H1 (cell line): ENCODE data around the gene ABL1. TPM values are rescaled to one million over a fixed set of nuclear protein-coding genes. Genes with fewer than 3 reads are reported as not detected.

ENCODE experiments used
- CTCF ChIA-PET: fragments of 300-600 bp; sonication (Branson Sonifier 250); formaldehyde crosslinking; loops from one replicate; lab custom pipeline; 2021; ENCODE audit not compliant: partially characterized antibody; lab: Charles Lee
- POLR2A ChIA-PET: fragments of 300-600 bp; sonication (Branson Sonifier 250); formaldehyde crosslinking; loops from one replicate; lab custom pipeline; 2021; ENCODE audit warnings: inconsistent platforms; ENCODE audit not compliant: partially characterized antibody; lab: Charles Lee
- DNase-seq, 2 experiments: peaks; one replicate each; pipeline versions ENCODE4 v3.0.0 to v3.0.0-alpha.2; 2010 to 2022; ENCODE audit warnings: low spot score in 2 of 2, low read depth in 1 of 2, mixed read lengths in 1 of 2
- FAIRE-seq: peaks from 2 replicates; lab custom pipeline; 2011; peaks lifted over from hg19 to GRCh38; lab: Jason Lieb, UNC
- H2AFZ ChIP-seq: 2 replicates; pipeline ENCODE4 v1.8.1; 2012; ENCODE audit warnings: low read length, inconsistent platforms
- H2AK5ac ChIP-seq: 2 replicates; pipeline ENCODE4 v1.6.1; 2013; ENCODE audit warnings: low read depth, low read length
- H2BK120ac ChIP-seq: replicated peaks from 2 replicates; pipeline ENCODE3; 2013; ENCODE audit warnings: low read depth, low read length, inconsistent platforms
- H2BK12ac ChIP-seq: 2 replicates; pipeline ENCODE4 v1.6.1; 2013; ENCODE audit warnings: low read depth, low read length
- H2BK15ac ChIP-seq: 2 replicates; pipeline ENCODE4 v1.6.1; 2013; ENCODE audit warnings: low read length
- H2BK20ac ChIP-seq: 2 replicates; pipeline ENCODE4 v1.6.1; 2013; ENCODE audit warnings: low read length
- H2BK5ac ChIP-seq: 2 replicates; pipeline ENCODE4 v1.6.1; 2013; ENCODE audit warnings: low read depth, low read length
- H3K14ac ChIP-seq: 2 replicates; pipeline ENCODE4 v1.6.1; 2013; ENCODE audit warnings: inconsistent platforms; ENCODE audit not compliant: insufficient read length
- H3K18ac ChIP-seq: 2 replicates; pipeline ENCODE4 v1.6.1; 2013; ENCODE audit warnings: low read length; ENCODE audit errors: extremely low read depth
- H3K23ac ChIP-seq: 2 replicates; pipeline ENCODE4 v1.6.1; 2013; ENCODE audit warnings: inconsistent platforms; ENCODE audit not compliant: insufficient read length
- H3K23me2 ChIP-seq: 2 replicates; pipeline ENCODE4 v1.6.1; 2013; ENCODE audit warnings: low read depth, low read length
- H3K27ac ChIP-seq: 2 replicates; pipeline ENCODE4 v1.6.1; 2011; ENCODE audit warnings: low read depth, low read length, inconsistent platforms
- H3K27me3 ChIP-seq, 4 experiments: replicated peaks in 1 of 4; 1 replicate in 1 of 4; 2 replicates in 3 of 4; pipeline versions ENCODE4 v1.6.1 to v1.8.1; 2011 to 2013; ENCODE audit warnings: low read length in 3 of 4, mild to moderate bottlenecking in 3 of 4, inconsistent platforms in 2 of 4, mixed read lengths in 2 of 4, moderate library complexity in 1 of 4; ENCODE audit not compliant: control insufficient read depth in 3 of 4, insufficient read depth in 3 of 4; ENCODE audit errors: extremely low read depth in 1 of 4
- H3K36me3 ChIP-seq, 4 experiments: 2 replicates each; pipeline versions ENCODE4 v1.6.1 to v1.8.1; 2011 to 2013; ENCODE audit warnings: mild to moderate bottlenecking in 4 of 4, low read length in 3 of 4, moderate library complexity in 2 of 4, control low read depth in 1 of 4, inconsistent platforms in 1 of 4; ENCODE audit not compliant: insufficient read depth in 4 of 4, control insufficient read depth in 2 of 4
- H3K4ac ChIP-seq: replicated peaks from 2 replicates; pipeline ENCODE3; 2013; ENCODE audit warnings: low read length, low read depth, mixed read lengths, inconsistent platforms; ENCODE audit not compliant: insufficient read length
- H3K4me1 ChIP-seq, 4 experiments: replicated peaks in 1 of 4; 1 replicate in 1 of 4; 2 replicates in 3 of 4; pipeline versions ENCODE4 v1.6.1 to v1.8.1; 2011 to 2013; ENCODE audit warnings: low read length in 3 of 4, inconsistent platforms in 2 of 4, mixed read lengths in 1 of 4; ENCODE audit not compliant: insufficient read depth in 4 of 4, control insufficient read depth in 3 of 4
- H3K4me2 ChIP-seq, 2 experiments: 2 replicates each; pipeline versions ENCODE4 v1.6.1 to v1.8.1; 2011 to 2013; ENCODE audit warnings: low read depth in 2 of 2, low read length in 2 of 2, control low read depth in 1 of 2, inconsistent platforms in 1 of 2, mild to moderate bottlenecking in 1 of 2; ENCODE audit not compliant: insufficient read depth in 1 of 2
- H3K4me3 ChIP-seq, 4 experiments: fragments of 200-600, 300-600 bp in 1 of 4; sonication (generic), shearing (Covaris generic), sonication (Bioruptor Twin) in 1 of 4; 2 replicates each; pipeline versions ENCODE4 v1.5.1 to v1.8.1; 2011 to 2016; ENCODE audit warnings: low read length in 4 of 4, low read depth in 3 of 4, control low read depth in 2 of 4, inconsistent platforms in 2 of 4, mild to moderate bottlenecking in 2 of 4, mixed read lengths in 1 of 4, moderate library complexity in 1 of 4; ENCODE audit not compliant: insufficient read depth in 2 of 4; ENCODE audit errors: extremely low read depth in 1 of 4
- H3K56ac ChIP-seq: replicated peaks from 2 replicates; pipeline ENCODE3; 2013; ENCODE audit warnings: low read depth, mild to moderate bottlenecking, mixed read lengths, low read length, inconsistent platforms; ENCODE audit not compliant: insufficient read length
- H3K79me1 ChIP-seq: 2 replicates; pipeline ENCODE4 v1.6.1; 2013; ENCODE audit warnings: low read depth, low read length, control low read depth
- H3K79me2 ChIP-seq, 2 experiments: 2 replicates each; pipeline versions ENCODE4 v1.6.1 to v1.8.1; 2012 to 2013; ENCODE audit warnings: low read length in 2 of 2, mild to moderate bottlenecking in 2 of 2, inconsistent platforms in 1 of 2; ENCODE audit not compliant: insufficient read depth in 2 of 2, control insufficient read depth in 1 of 2
- H3K9ac ChIP-seq, 4 experiments: replicated peaks in 1 of 4; 1 replicate in 1 of 4; 2 replicates in 3 of 4; pipeline versions ENCODE4 v1.6.1 to v1.8.1; 2011 to 2013; ENCODE audit warnings: low read depth in 3 of 4, low read length in 3 of 4, control low read depth in 2 of 4, mild to moderate bottlenecking in 2 of 4, moderate library complexity in 2 of 4, inconsistent platforms in 1 of 4; ENCODE audit errors: extremely low read depth in 1 of 4
- H3K9me3 ChIP-seq, 2 experiments: 2 replicates each; pipeline versions ENCODE4 v1.6.1 to v1.8.1; 2012 to 2013; ENCODE audit warnings: mild to moderate bottlenecking in 2 of 2, moderate library complexity in 2 of 2, control low read depth in 1 of 2, inconsistent platforms in 1 of 2, low read depth in 1 of 2, low read length in 1 of 2, mixed read lengths in 1 of 2; ENCODE audit not compliant: insufficient read depth in 2 of 2
- H4K20me1 ChIP-seq, 2 experiments: replicated peaks in 1 of 2; 2 replicates each; pipeline versions ENCODE3 to v1.8.1; 2011 to 2013; ENCODE audit warnings: inconsistent platforms in 2 of 2, low read length in 2 of 2, mild to moderate bottlenecking in 1 of 2; ENCODE audit not compliant: insufficient read depth in 2 of 2, control insufficient read depth in 1 of 2
- H4K5ac ChIP-seq: 2 replicates; pipeline ENCODE4 v1.6.1; 2013; ENCODE audit warnings: low read length, low read depth, mixed read lengths, inconsistent platforms; ENCODE audit not compliant: insufficient read length
- H4K8ac ChIP-seq: 2 replicates; pipeline ENCODE4 v1.8.0; 2013; ENCODE audit warnings: mild to moderate bottlenecking, moderate library complexity, low read length, inconsistent platforms; ENCODE audit not compliant: insufficient read depth; ENCODE audit errors: extremely low read depth
- H4K91ac ChIP-seq: replicated peaks from 2 replicates; pipeline ENCODE3; 2013; ENCODE audit warnings: low read length, mixed read lengths, inconsistent platforms; ENCODE audit not compliant: insufficient read length
- CBX5 ChIP-seq: fragments of 300-800, 300-1000 bp; sonication (generic); IDR thresholded peaks from 2 replicates; pipeline ENCODE4 v1.7.1; 2016; ENCODE audit warnings: antibody characterized with exemption, low read length, low read depth
- E2F6 ChIP-seq: IDR thresholded peaks from 2 replicates; pipeline ENCODE4 v1.6.1; 2012; ENCODE audit warnings: inconsistent platforms
- EP300 ChIP-seq, 2 experiments: IDR thresholded peaks; 1 replicate in 1 of 2; 2 replicates in 1 of 2; pipeline ENCODE4 v1.6.1; 2011 to 2012; ENCODE audit warnings: low read depth in 2 of 2, low read length in 2 of 2, mild to moderate bottlenecking in 2 of 2, borderline replicate concordance in 1 of 2, inconsistent platforms in 1 of 2, moderate library complexity in 1 of 2
- EZH2 ChIP-seq: fragments of 200-600 bp; sonication (generic); IDR thresholded peaks from 2 replicates; pipeline ENCODE4 v1.7.1; 2012; ENCODE audit warnings: low read depth, mild to moderate bottlenecking, moderate library complexity, low read length, inconsistent platforms; ENCODE audit not compliant: severe bottlenecking
- HDAC6 ChIP-seq: IDR thresholded peaks from one replicate; pipeline ENCODE4 v1.7.1; 2012; ENCODE audit warnings: low read depth, mild to moderate bottlenecking, inconsistent platforms, low read length, moderate library complexity
- NANOG ChIP-seq: IDR thresholded peaks from 2 replicates; pipeline ENCODE4 v1.6.1; 2011; ENCODE audit warnings: low read length, low read depth, mild to moderate bottlenecking, inconsistent platforms; ENCODE audit not compliant: insufficient read depth, poor library complexity, severe bottlenecking
- RNF2 ChIP-seq: fragments of 200-900, 300-1000 bp; sonication (generic); IDR thresholded peaks from 2 replicates; pipeline ENCODE4 v1.7.1; 2016; ENCODE audit warnings: borderline replicate concordance, low read depth, mild to moderate bottlenecking, antibody characterized with exemption, low read length; ENCODE audit not compliant: poor library complexity, severe bottlenecking; ENCODE audit errors: missing control alignments
- SIRT6 ChIP-seq: IDR thresholded peaks from one replicate; pipeline ENCODE4 v1.7.1; 2012; ENCODE audit warnings: low read length, inconsistent platforms
- SRF ChIP-seq: IDR thresholded peaks from 2 replicates; pipeline ENCODE4 v1.6.1; 2011; ENCODE audit warnings: mild to moderate bottlenecking, low read depth, low read length, moderate library complexity
- TCF12 ChIP-seq: IDR thresholded peaks from 2 replicates; pipeline ENCODE4 v1.6.1; 2011; ENCODE audit warnings: low read depth, mild to moderate bottlenecking, low read length
- USF2 ChIP-seq: IDR thresholded peaks from 2 replicates; pipeline ENCODE4 v1.6.1; 2011; ENCODE audit warnings: low read length, improper control_type of control experiment
- WGBS, 2 experiments: shearing (Covaris generic) in 1 of 2; methylation state at CpG; one replicate each; pipeline versions ENCODE4 v1.1.6 to v1.1.7; 2013 to 2015; ENCODE audit warnings: low lambda C conversion rate in 2 of 2, mixed read lengths in 2 of 2, inconsistent platforms in 1 of 2, low coverage in 1 of 2, missing lambda C conversion rate in 1 of 2; ENCODE audit not compliant: insufficient replicate concordance in 2 of 2, insufficient coverage in 1 of 2, insufficient read length in 1 of 2; ENCODE audit errors: extremely low coverage in 1 of 2, missing lambda C conversion rate in 1 of 2; 5-methylcytosine and 5-hydroxymethylcytosine counted together
- polyA plus RNA-seq, 7 experiments: library from polyadenylated mRNA; depleted of rRNA in 3 of 7; stranded (reverse) in 5 of 7; unstranded in 2 of 7; fragments of >200 nt in 5 of 7; fragments of 200-250 nt in 2 of 7; gene quantifications; 1 replicate in 5 of 7; 2 replicates in 1 of 7; 4 replicates in 1 of 7; pipeline versions ENCODE4 v1.2.1 to v1.2.3, GENCODE V29; 2011 to 2013; ENCODE audit warnings: missing spikeins in 2 of 7, mixed read lengths in 2 of 7
- total RNA-seq: library from RNA; stranded (reverse); fragmentation: NEBNext Ultra II Directional; extraction: Animal tissue kit (Norgen Biotek cat#: 25700); gene quantifications from 2 replicates; pipeline ENCODE4 v1.2.1, GENCODE V29; 2021

The ABL1 gene
- total and polyA plus RNA-seq, 2 of the 8 experiments (the other 6 are each of a cell fraction or from before 2014, with no cell fraction given), result 35.3 to 104 TPM

GRCh38 chr9:130869250-130869649 lies 34.2 kb downstream of the ABL1 start:
- Histone ChIP-seq H3K14ac (no peak overlapping the region), H3K18ac (no peak overlapping the region), H2BK20ac (no peak overlapping the region), H3K4ac (no peak overlapping the region), H2BK12ac (no peak overlapping the region), H3K9ac (no peak overlapping the region), H3K36me3 (peaks cover 25 to 36% (median 32%) of the 10 kb centered on the region in 4 experiments), H4K8ac (no peak overlapping the region), H3K23me2 (no peaks in the 10 kb centered on the region), H3K79me2 (peaks cover 4 to 36% of the 10 kb centered on the region in 2 experiments; a peak in 3 of 4 replicates), H3K79me1 (peaks cover 7% of the 10 kb centered on the region; the same call in 1 of the 2 replicates), H3K4me1 (no peaks in the 10 kb centered on the region), H3K23ac (no peak overlapping the region), H2AK5ac (no peak overlapping the region), H2BK120ac (no peak overlapping the region), H3K27me3 (no peaks in the 10 kb centered on the region), H3K4me3 (no peak overlapping the region), H3K27ac (no peak overlapping the region), H2AFZ (no peak overlapping the region), H4K5ac (no peak overlapping the region), H2BK15ac (no peak overlapping the region), H3K56ac (no peak overlapping the region), H2BK5ac (no peak overlapping the region), H4K91ac (no peak overlapping the region), H3K9me3 (no peaks in the 10 kb centered on the region), H4K20me1 (peaks cover 2 to 11% of the 10 kb centered on the region in 2 experiments), H3K4me2 (no peak overlapping the region)
- ChIA-PET CTCF (interaction anchor here (0.6 to 12.4 kb wide), 43 partner anchors 7 to 257 kb away, joined by 3 to 317 read pairs (median 5); partner anchors contain the start of gene EXOSC2), POLR2A (interaction anchor here (1.9 kb wide), 1 partner anchor 12 kb away, joined by 6 read pairs; no protein-coding TSS in a partner anchor)
- DNase-seq (no peak), FAIRE-seq (no peak)
- WGBS, 2 experiments, result 95% methylated on average over 8 of the region's 8 CpGs; no CpG with 5 or more reads in 1 of the 2 experiments
- no peak for TF ChIP-seq SIRT6
- TF ChIP-seq EZH2, result no peak
- no peak for TF ChIP-seq NANOG
- TF ChIP-seq RNF2, result no peak
- no peak for TF ChIP-seq SRF
- no peak for TF ChIP-seq E2F6
- TF ChIP-seq EP300 (IDR thresholded peaks at IDR 0.05; ENCODE audit: borderline replicate concordance in 1 of 2, low read depth in 2 of 2, low read length in 2 of 2), result no peak
- no peak for TF ChIP-seq CBX5
- TF ChIP-seq HDAC6, result no peak
- no peak for TF ChIP-seq USF2
- TF ChIP-seq TCF12, result no peak
